ENCODE results near the gene TBCA. TPM values are rescaled to one million over a fixed set of nuclear protein-coding genes. Genes with fewer than 3 reads are reported as not detected.

Gene TBCA
- total and polyA plus RNA-seq, 9 of the 15 experiments (the other 6 are each of a cell fraction or from before 2014, with no cell fraction given): 164 to 661 (median 334) TPM

DNA sequence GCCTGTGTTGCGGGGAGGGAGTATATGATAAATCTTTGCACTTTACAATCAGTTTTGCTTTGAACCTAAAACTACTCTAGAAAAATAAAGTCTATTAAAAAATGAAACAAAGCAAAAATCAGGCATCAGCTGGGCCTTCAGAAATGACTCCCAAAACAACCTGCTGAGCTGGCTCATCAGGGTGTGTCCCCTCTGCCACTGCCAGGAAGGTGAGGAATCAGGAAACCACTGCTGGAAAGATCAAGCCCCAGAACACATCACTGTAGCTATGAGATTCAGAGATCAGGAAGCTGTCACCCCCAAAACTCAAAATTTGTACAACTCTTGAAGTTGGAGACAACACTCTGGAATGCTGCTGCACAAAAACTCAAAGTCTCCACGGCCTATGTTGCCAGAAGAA lies 40.5 kb upstream of the TBCA start:
- peaks cover 0 to 7% of the 10 kb centered on the region in 2 experiments; a peak in 2 of 5 replicates for H3K27me3 ChIP-seq (ENCODE audit: control insufficient read depth in 2 of 2, insufficient read depth in 2 of 2, low read length in 2 of 2)
- H3K4me1 ChIP-seq (replicated peaks in 1 of 2; ENCODE audit: control insufficient read depth in 2 of 2, insufficient read depth in 2 of 2, low read length in 2 of 2): no peaks in the 10 kb centered on the region
- H2AFZ ChIP-seq (ENCODE audit: low read depth, low read length): no peak overlapping the region
- BruUV-seq (replicated peaks): no TSS peak
- no peak overlapping the region for H3K4me2 ChIP-seq (ENCODE audit: insufficient read depth, low read length)
- intact Hi-C loops (cut with micrococcal nuclease): no loop called here
- no peak overlapping the region for H3K4me3 ChIP-seq
- no peaks in the 10 kb centered on the region for H3K9me3 ChIP-seq (replicated peaks; ENCODE audit: control insufficient read depth, insufficient read depth, low read depth, low read length)
- no peak overlapping the region for H3K9ac ChIP-seq (ENCODE audit: insufficient read depth in 1 of 2, low read depth in 2 of 2, low read length in 2 of 2)
- ATAC-seq (no peak), DNase-seq (ENCODE audit: extremely low read depth in 1 of 4, low spot score in 3 of 4) (no peak), FAIRE-seq (no peak)
- H3K36me3 ChIP-seq (ENCODE audit: control insufficient read depth, insufficient read depth, low read length): no peaks in the 10 kb centered on the region
- ChIA-PET CTCF (ENCODE audit: low intra/inter-chr PET ratio) (no interaction called here), POLR2A (no interaction called here)
- H4K20me1 ChIP-seq (replicated peaks; ENCODE audit: control insufficient read depth, insufficient read depth, low read length): no peaks in the 10 kb centered on the region
- in situ Hi-C loops (cut with MboI): no loop called here
- no peaks in the 10 kb centered on the region for H3K79me2 ChIP-seq (ENCODE audit: control insufficient read depth, insufficient read depth, low read length)
- TF ChIP-seq RCOR1 (IDR thresholded peaks at IDR 0.05; ENCODE audit: borderline replicate concordance in 1 of 2, low read depth in 2 of 2, low read length in 2 of 2): no peak
- TF ChIP-seq MECOM (CRISPR knock-in tag; IDR thresholded peaks at IDR 0.05): no peak
- TF ChIP-seq MXI1 (IDR thresholded peaks at IDR 0.05; ENCODE audit: low read depth, low read length): no peak
- TF ChIP-seq ZNF408 (CRISPR knock-in tag; IDR thresholded peaks at IDR 0.05; ENCODE audit: low read depth): no peak
- TF ChIP-seq, protein P1, sequence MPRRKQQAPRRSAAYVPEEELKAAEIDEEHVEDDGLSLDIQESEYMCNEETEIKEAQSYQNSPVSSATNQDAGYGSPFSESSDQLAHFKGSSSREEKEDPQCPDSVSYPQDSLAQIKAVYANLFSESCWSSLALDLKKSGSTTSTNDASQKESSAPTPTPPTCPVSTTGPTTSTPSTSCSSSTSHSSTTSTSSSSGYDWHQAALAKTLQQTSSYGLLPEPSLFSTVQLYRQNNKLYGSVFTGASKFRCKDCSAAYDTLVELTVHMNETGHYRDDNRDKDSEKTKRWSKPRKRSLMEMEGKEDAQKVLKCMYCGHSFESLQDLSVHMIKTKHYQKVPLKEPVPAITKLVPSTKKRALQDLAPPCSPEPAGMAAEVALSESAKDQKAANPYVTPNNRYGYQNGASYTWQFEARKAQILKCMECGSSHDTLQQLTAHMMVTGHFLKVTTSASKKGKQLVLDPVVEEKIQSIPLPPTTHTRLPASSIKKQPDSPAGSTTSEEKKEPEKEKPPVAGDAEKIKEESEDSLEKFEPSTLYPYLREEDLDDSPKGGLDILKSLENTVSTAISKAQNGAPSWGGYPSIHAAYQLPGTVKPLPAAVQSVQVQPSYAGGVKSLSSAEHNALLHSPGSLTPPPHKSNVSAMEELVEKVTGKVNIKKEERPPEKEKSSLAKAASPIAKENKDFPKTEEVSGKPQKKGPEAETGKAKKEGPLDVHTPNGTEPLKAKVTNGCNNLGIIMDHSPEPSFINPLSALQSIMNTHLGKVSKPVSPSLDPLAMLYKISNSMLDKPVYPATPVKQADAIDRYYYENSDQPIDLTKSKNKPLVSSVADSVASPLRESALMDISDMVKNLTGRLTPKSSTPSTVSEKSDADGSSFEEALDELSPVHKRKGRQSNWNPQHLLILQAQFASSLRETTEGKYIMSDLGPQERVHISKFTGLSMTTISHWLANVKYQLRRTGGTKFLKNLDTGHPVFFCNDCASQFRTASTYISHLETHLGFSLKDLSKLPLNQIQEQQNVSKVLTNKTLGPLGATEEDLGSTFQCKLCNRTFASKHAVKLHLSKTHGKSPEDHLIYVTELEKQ (CRISPR knock-in tag; IDR thresholded peaks at IDR 0.05): no peak
- no peak for TF ChIP-seq MCM7 (IDR thresholded peaks at IDR 0.05)
- TF ChIP-seq CBFB (CRISPR knock-in tag; IDR thresholded peaks at IDR 0.05): no peak
- no peak for TF ChIP-seq DIDO1 (tag; IDR thresholded peaks at IDR 0.05; ENCODE audit: low read depth)
- no peak for TF ChIP-seq RBM39 (optimal IDR thresholded peaks at IDR 0.05; ENCODE audit: low read depth, low read length)
- TF ChIP-seq PHTF2 (CRISPR knock-in tag; IDR thresholded peaks at IDR 0.05): no peak
- no peak for TF ChIP-seq ZNF41 (CRISPR knock-in tag; conservative IDR thresholded peaks at IDR 0.05)
- TF ChIP-seq, protein P2, sequence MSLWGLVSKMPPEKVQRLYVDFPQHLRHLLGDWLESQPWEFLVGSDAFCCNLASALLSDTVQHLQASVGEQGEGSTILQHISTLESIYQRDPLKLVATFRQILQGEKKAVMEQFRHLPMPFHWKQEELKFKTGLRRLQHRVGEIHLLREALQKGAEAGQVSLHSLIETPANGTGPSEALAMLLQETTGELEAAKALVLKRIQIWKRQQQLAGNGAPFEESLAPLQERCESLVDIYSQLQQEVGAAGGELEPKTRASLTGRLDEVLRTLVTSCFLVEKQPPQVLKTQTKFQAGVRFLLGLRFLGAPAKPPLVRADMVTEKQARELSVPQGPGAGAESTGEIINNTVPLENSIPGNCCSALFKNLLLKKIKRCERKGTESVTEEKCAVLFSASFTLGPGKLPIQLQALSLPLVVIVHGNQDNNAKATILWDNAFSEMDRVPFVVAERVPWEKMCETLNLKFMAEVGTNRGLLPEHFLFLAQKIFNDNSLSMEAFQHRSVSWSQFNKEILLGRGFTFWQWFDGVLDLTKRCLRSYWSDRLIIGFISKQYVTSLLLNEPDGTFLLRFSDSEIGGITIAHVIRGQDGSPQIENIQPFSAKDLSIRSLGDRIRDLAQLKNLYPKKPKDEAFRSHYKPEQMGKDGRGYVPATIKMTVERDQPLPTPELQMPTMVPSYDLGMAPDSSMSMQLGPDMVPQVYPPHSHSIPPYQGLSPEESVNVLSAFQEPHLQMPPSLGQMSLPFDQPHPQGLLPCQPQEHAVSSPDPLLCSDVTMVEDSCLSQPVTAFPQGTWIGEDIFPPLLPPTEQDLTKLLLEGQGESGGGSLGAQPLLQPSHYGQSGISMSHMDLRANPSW (CRISPR knock-in tag; IDR thresholded peaks at IDR 0.05): no peak
- TF ChIP-seq BMI1 (IDR thresholded peaks at IDR 0.05; ENCODE audit: low read length): no peak
- no peak for TF ChIP-seq NFIX (CRISPR knock-in tag; IDR thresholded peaks at IDR 0.05; ENCODE audit: low read depth)
- WGBS (ENCODE audit: insufficient coverage, low coverage, missing lambda C conversion rate): 0% methylated on average over 1 of the region's 2 CpGs
- H3K9me1 ChIP-seq (ENCODE audit: control insufficient read depth, insufficient read depth, low read length): no peaks in the 10 kb centered on the region
- no peak overlapping the region for H3K27ac ChIP-seq (ENCODE audit: extremely low read depth, low read depth, low read length)
